Body of pancreas (tissue), 4 donors: ENCODE data around the gene KRT16. TPM values are rescaled to one million over a fixed set of nuclear protein-coding genes. Genes with fewer than 3 reads are reported as not detected.
A peak's percentile ranks its signal among the peaks of the same experiment; 100 is the strongest.

Experiments used
- ATAC-seq: fragments of 150-250 bp; one replicate; pipeline ENCODE4 v1.9.1; 2016
- DNase-seq, 4 donors: peaks; one replicate each; pipeline ENCODE4 v3.0.0-alpha.2; 2019
- H3K27ac ChIP-seq, 4 donors: fragments of 200-600 bp; sonication (generic); 1 replicate in 3 of 4; 2 replicates in 1 of 4; pipeline versions ENCODE4 v1.5.1 to v1.6.1; 2016 to 2019; ENCODE audit warnings: mild to moderate bottlenecking in 1 of 4, mixed read lengths in 1 of 4, moderate library complexity in 1 of 4
- H3K27me3 ChIP-seq, 2 donors: fragments of 200-600 bp; sonication (generic); one replicate each; pipeline ENCODE4 v1.6.0; 2016; ENCODE audit warnings: mild to moderate bottlenecking in 1 of 2
- H3K36me3 ChIP-seq, 2 donors: fragments of 200-600 bp; sonication (generic); replicated peaks in 1 of 2; 2 replicates each; pipeline ENCODE4 v1.5.1; 2016; ENCODE audit warnings: low read depth in 2 of 2; ENCODE audit not compliant: insufficient read depth in 1 of 2
- H3K4me1 ChIP-seq: fragments of 200-600 bp; sonication (generic); one replicate; pipeline ENCODE4 v1.6.0; 2016
- H3K4me3 ChIP-seq, 2 donors: fragments of 200-600 bp; sonication (generic); 1 replicate in 1 of 2; 2 replicates in 1 of 2; pipeline ENCODE4 v1.5.1; 2016 to 2019
- H3K9me3 ChIP-seq, 3 donors: fragments of 200-600 bp; sonication (generic); 1 replicate in 2 of 3; 2 replicates in 1 of 3; pipeline ENCODE4 v1.5.1; 2016
- POLR2A ChIP-seq, 3 donors: fragments of 450-650 bp; IDR thresholded peaks; one replicate each; pipeline ENCODE4 v1.6.1; 2016; ENCODE audit warnings: antibody characterized with exemption in 3 of 3, mild to moderate bottlenecking in 2 of 3
- WGBS, 2 donors: methylation state at CpG; one replicate each; pipeline ENCODE4 v1.1.5; 2017; 5-methylcytosine and 5-hydroxymethylcytosine counted together
- intact Hi-C: fragments of 100-400 bp; cut with DNase I; formaldehyde crosslinking; loops from one replicate; pipeline ENCODE4 v1.15.1; 2023
- total RNA-seq, 2 donors: library from RNA; depleted of rRNA; stranded (reverse); fragments of >200 nt; gene quantifications; one replicate each; pipeline ENCODE4 v1.1.0, GENCODE V29; 2016
- TF ChIP-seq, protein P1 (sequence below), 7 experiments: fragments of 450-650 bp in 4 of 7; fragments of 200-600 bp in 3 of 7; sonication (generic) in 3 of 7; IDR thresholded peaks; one replicate each; pipeline ENCODE4 v1.5.1; 2016 to 2019; ENCODE audit warnings: antibody characterized with exemption in 7 of 7

The KRT16 gene
- total RNA-seq, 2 donors from 2014 or later, result 1.6 to 4.2 TPM

DNA sequence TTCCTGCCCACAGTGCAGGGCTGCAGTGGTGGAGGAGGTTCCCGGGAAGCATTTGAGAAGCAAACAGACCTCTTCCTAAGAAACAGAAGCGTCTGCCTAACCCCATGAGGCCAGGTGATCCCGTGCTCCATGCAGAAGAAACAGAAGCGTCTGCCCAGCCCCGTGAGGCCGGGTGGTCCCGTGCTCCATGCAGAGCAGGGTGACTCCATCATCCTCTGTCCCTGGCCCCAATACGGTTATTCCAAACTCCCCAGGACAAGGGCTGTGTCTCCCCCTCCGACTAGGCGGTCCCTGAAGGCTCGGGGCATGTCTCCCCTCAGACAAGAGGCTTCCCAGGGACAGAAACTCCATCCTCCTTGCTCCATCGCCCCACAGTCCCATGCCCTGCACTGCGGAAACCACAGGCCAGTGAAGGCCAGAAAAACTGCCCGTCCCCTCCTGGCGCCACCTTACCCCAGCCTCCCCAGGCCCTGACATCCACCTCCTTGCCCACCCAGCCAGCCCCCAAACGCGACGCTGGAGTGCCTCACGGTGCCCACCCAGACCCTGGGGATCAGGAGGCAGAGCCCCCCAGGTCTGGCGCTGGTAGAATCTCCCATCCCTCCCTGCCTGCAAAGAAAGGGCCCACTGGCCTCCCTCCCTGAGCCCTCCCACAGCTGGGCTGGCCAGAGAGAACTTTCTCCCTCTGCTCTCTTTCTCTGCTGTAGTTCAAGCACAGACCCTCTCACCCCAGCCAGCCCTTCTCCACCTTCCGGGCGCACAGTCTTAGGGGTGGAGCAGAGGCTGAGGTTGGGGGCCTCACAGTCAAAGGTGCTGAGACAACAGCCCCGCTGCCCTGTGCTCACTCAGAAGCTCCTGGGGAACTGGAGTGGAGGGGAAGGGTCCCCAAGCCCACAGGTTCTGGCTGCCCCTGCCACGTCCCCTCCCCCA is 42.4 kb upstream of the KRT16 start:
- no peak for TF ChIP-seq POLR2A (IDR thresholded peaks at IDR 0.05)
- peak overlapping the region; percentile 10 to 69 (median 42) for H3K27ac ChIP-seq
- no peaks in the 10 kb centered on the region for H3K9me3 ChIP-seq
- no peaks in the 10 kb centered on the region for H3K27me3 ChIP-seq
- 58 to 71% methylated on average over 12 to 19 of the region's 24 CpGs for WGBS, 2 donors
- DNase-seq, result no peak
- H3K36me3 ChIP-seq, result no peaks in the 10 kb centered on the region
- intact Hi-C loops, result loop anchor here (5.0 kb wide), 1 partner anchor 743 kb away; no protein-coding TSS in a partner anchor
- ATAC-seq, result no peak
- H3K4me1 ChIP-seq, result peaks cover 32% of the 10 kb centered on the region
- H3K4me3 ChIP-seq, result no peak overlapping the region

DNA sequence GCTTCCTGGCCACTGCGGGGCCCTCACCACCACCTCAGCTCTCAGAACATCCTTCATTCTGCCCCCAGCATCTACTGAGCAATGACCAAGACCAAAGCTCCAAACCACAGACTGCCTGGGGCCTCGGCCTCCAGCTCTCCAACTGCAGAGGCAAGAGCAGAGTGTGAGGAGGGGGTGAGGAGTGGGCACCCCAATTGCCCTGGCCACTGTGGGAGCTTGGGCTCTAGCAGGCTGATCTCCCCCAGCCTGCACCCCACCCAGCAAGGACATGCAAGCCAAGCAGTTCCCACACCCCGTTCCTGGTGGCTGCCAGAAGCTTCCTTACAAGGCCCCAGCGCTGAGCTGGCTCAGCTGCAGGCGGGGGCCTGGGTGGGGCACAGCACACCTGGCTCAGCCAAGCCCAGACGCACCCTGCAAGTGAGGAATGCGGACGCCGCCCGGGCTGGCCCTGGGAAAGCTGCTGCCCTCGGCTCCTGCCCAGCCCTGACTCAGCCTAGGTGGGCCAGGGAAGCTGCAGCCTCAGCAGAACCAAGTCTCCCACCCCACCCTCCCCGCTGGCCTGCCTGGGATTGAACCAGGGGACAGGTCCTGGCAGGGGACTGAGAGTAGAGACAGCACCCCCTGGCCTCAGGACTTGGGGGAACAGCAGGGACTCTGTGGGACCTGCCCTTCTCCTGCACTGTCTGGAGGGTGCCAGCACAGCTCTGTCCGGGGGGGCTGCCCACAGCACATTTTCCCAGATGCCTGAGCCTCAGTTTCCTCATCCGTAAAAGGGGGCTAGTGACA is 41.5 kb upstream of the KRT16 start:
- peak overlapping the region in 3 of 4 donors; percentile 32 to 69 (median 60) for H3K27ac ChIP-seq
- no peaks in the 10 kb centered on the region for H3K27me3 ChIP-seq
- H3K4me1 ChIP-seq, result peaks cover 32% of the 10 kb centered on the region
- peak; percentile 38 to 79 (median 58) for DNase-seq
- H3K36me3 ChIP-seq, result no peaks in the 10 kb centered on the region
- no peak overlapping the region for H3K4me3 ChIP-seq
- intact Hi-C loops, result no loop called here
- no peaks in the 10 kb centered on the region for H3K9me3 ChIP-seq
- TF ChIP-seq, protein P1, sequence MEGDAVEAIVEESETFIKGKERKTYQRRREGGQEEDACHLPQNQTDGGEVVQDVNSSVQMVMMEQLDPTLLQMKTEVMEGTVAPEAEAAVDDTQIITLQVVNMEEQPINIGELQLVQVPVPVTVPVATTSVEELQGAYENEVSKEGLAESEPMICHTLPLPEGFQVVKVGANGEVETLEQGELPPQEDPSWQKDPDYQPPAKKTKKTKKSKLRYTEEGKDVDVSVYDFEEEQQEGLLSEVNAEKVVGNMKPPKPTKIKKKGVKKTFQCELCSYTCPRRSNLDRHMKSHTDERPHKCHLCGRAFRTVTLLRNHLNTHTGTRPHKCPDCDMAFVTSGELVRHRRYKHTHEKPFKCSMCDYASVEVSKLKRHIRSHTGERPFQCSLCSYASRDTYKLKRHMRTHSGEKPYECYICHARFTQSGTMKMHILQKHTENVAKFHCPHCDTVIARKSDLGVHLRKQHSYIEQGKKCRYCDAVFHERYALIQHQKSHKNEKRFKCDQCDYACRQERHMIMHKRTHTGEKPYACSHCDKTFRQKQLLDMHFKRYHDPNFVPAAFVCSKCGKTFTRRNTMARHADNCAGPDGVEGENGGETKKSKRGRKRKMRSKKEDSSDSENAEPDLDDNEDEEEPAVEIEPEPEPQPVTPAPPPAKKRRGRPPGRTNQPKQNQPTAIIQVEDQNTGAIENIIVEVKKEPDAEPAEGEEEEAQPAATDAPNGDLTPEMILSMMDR (IDR thresholded peaks at IDR 0.05), result no peak
- no peak for TF ChIP-seq POLR2A (IDR thresholded peaks at IDR 0.05)
- 54 to 80% methylated on average over 1 to 14 of the region's 14 CpGs for WGBS, 2 donors
- peak; percentile 45 for ATAC-seq

DNA sequence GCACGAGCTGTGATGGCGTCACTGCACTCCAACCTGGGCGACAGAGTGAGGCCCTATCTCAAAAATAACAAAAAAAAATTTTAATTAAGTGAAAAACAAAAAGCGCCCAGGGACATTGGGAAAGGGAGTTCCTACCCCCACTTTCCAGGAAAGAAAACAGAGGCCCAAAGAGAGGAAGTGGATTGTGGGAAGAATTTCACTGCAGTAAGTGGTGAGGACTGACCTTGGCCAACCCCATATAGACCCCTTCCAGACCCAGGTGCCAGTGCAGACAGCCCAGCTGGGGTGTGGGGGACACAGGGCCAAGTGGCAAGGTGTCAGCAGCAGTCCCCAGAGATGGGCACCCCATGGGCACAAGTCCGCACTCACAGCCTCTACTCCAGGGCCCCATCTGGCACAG is 40.9 kb upstream of the KRT16 start:
- intact Hi-C loops, result no loop called here
- no peaks in the 10 kb centered on the region for H3K9me3 ChIP-seq
- DNase-seq (no peak), ATAC-seq (no peak)
- WGBS, 2 donors, result 87 to 93% methylated on average over 5 of the region's 5 CpGs
- H3K4me3 ChIP-seq, result no peak overlapping the region
- H3K27ac ChIP-seq, result peak overlapping the region in 3 of 4 donors; percentile 32 to 69 (median 60)
- H3K4me1 ChIP-seq, result peaks cover 36% of the 10 kb centered on the region
- no peaks in the 10 kb centered on the region for H3K36me3 ChIP-seq
- no peak for TF ChIP-seq POLR2A (IDR thresholded peaks at IDR 0.05)
- TF ChIP-seq, protein P1 (IDR thresholded peaks at IDR 0.05), result no peak
- H3K27me3 ChIP-seq, result no peaks in the 10 kb centered on the region

DNA sequence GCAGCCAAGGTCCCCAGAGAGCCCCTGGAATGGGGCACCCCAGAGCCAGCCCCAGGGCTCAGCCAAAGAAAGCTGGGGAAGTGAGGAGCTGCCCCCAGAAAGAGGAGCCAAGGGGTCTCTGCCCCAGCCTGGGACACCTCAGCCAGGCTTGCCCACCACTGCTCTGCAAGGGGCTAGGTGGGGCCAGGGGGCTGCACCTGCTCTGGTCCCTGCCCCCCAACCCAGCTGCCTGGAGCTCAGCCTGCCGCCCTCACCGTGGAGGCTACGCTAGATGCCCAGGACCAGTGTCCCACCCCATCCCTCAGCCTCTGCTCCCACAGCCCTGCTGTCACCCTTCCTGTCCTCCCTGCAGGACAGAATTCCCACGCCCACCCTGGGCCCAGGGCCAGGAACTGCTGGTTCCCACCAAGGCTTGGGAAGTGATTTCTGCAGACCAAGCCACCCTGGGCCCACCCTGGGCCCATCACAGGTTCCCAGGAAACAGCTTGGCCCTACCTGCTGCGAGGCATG is 39.9 kb upstream of the KRT16 start:
- H3K27me3 ChIP-seq, result no peaks in the 10 kb centered on the region
- H3K4me1 ChIP-seq, result peaks cover 44% of the 10 kb centered on the region
- intact Hi-C loops, result no loop called here
- WGBS, 2 donors, result 66% methylated on average over 4 of the region's 5 CpGs; no CpG with 5 or more reads in 1 of the 2 donors
- H3K36me3 ChIP-seq, result no peaks in the 10 kb centered on the region
- ATAC-seq (no peak), DNase-seq (no peak)
- no peak overlapping the region for H3K4me3 ChIP-seq
- no peaks in the 10 kb centered on the region for H3K9me3 ChIP-seq
- H3K27ac ChIP-seq, result no peak overlapping the region
- TF ChIP-seq POLR2A (IDR thresholded peaks at IDR 0.05), result no peak
- TF ChIP-seq, protein P1 (IDR thresholded peaks at IDR 0.05), result no peak
